ENCODE measurements around the gene CRYBA4. TPM values are rescaled to one million over a fixed set of nuclear protein-coding genes. Genes with fewer than 3 reads are reported as not detected.
A peak's percentile ranks its signal among the peaks of the same experiment; 100 is the strongest.
"Not testable (repeated sequence)": the region's sequence is repeated elsewhere in the genome, so short reads cannot be mapped to it uniquely, and the experiment has no call there.

The CRYBA4 gene
- total RNA-seq, 1 donor from 2014 or later: not detected

DNA sequence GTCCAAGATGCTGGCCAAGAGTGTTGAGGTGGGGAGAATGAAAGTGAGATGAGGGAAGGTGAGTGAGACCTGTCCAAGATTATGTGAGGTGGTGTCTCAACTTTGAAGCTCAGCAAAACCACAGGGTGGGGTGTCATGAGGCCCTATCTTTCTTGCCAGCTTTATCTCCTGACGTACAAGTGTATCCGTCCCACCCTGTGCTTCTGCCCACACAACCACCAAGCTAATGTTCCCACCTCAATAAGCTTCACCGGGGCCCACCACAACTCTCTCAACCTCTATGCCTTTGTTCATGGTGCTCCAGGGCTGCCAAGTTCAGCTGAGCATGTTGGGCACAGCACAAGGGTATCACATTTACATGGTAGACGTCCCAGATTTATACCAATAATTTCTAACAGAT is 24.7 kb upstream of the CRYBA4 start:
- DNase-seq: no peak

DNA sequence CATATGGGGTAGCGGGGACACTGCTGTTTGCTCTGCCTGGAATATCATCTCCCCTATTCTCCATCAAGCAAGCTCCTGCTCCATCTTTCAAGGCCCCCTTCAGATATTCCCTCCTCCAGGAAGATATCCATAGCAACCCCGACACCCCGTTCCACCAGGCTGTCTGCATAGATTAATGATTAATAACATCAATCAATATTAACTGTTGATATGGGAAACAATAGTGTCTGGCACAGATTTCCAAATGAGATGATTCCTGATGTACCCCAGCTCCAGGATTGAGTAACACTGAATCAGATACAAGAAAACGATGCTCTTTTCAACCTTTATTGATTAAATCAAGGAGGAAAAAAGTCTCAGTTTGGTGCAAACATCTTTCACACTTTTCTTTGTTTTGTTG is 24.3 kb upstream of the CRYBA4 start:
- no peak for DNase-seq

DNA sequence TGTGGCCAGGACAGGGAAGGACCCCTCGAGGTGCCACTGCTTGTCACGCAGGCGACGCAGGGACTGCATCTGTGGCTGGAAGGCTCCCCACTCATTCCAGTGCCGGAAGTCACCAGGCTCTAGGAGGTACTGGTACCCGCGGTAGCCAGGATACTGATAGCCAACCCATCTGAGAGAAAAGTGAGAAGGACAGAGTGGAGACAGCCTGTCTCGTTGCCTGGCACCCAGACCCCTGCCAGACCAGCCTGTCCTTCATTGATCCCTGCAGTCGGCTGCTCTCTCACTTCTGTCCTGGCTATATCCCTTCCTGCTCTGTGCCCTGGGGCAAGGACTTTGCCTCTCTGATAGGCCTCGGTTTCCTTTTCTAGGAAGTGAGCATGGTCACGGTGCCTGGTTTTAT is 22.3 kb upstream of the CRYBA4 start:
- no peak for DNase-seq

DNA sequence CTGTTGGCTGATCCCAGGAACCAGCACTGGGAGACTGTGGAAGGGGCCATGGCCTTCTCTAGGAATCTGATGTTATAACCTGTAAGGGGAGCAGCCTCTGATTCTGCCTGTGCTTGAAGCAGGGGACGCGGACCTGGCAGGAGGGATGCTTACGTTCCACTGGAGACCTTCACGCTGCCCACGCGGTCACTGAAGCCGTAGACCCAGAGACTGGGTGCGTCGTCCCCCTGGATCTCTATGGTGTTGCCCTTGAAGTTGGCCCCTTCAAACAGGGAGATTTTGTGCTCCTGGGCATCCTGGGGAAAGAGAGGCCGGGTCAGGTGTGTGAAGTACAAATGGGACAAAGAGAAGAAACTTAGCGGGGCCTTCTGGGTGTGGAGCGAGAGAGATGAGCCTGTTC is 20.0 kb upstream of the CRYBA4 start:
- DNase-seq: no peak

DNA sequence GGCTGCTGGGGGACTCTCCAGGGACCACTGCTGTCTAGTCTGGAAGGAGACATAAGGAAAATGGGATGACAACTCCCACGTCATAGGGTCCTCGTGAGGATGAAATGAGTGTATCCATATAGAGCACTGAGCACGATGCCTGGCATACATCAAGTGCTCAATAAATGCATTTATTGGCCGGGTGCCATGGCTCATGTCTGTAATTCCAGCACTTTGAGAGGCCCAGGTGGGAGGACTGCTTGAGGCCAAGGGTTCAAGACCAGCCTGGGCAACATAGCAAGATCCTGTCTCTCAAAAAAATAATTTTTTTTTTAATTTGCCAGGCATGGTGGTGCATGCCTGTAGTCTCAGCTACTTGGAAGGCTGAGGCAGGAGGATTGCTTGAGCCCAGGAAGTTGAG is 19.6 kb upstream of the CRYBA4 start:
- no peak for DNase-seq

DNA sequence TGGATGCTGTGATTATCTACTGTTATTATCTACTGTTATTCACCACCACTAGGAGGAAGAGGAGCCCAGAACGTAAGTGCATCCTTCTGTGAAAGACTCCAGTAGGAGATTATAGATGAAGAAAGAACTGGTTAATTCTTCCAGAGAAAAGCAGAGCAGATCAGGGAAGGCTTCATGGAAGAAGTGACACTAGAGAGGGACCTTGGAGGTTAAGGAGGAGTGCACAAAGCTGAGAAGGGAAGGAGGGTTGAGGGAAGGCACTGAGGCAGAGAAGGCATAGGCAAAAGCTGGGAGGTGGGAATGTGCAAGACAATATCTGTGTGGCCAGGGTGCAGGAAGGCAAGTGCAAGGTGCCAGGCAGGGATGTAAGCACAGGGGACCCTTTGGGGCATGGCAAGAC is 17.4 kb upstream of the CRYBA4 start:
- DNase-seq: no peak

DNA sequence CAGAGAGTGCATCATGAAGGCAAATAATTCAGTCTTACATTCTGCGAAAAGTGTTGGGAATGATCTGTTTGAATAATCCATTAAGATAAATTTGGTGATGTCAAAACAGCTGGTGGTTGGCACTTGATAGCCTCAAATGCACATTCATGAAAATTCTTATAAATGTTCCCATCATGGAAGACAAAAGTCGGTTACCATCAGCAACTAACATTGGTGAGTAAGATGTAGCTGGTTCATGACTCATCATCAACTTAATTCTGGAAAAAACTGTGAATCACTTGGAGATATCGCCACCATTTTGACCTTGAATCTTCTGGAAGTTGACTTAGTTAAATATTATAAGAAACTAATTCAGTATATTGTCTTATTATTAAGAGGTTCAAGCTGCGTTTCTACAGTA is 15.2 kb upstream of the CRYBA4 start:
- no peak for DNase-seq

DNA sequence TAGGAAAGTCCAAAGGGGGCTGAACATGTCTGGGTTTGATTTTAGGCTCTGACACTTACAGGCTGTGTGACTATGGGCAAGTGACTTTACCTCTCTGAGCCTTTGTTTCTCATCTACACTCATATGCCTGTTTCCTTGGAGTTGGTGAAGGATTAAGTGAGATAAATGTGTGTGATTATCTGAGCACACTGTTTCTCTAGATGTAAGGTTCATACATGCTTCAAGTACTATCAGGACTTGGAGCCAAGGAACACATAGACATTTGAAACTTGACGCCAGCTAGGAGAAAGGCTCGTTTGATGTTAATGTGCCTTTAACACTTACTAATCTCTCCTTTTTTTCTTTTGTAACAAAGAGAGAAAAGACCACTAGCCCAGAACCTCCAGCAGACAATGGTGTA is 13.6 kb upstream of the CRYBA4 start:
- no peak for DNase-seq

DNA sequence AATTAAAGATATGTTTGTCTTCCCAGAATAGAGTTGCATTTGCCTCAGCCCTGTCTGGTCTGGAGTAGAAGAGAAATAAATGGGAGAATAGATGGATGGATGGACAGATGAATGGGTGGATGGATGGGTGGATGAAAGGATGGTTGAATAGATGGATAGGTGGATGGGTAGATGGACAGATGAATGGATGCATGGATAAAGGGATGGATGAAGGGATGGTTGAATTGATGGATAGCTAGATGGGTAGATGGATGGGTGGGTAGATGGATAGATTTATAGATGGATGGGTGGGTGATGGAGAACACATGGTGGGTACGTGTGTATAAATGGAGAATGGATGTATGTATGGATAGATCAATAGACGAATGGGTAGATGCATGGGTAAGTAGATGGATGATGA is 12.5 kb upstream of the CRYBA4 start:
- no peak for DNase-seq

DNA sequence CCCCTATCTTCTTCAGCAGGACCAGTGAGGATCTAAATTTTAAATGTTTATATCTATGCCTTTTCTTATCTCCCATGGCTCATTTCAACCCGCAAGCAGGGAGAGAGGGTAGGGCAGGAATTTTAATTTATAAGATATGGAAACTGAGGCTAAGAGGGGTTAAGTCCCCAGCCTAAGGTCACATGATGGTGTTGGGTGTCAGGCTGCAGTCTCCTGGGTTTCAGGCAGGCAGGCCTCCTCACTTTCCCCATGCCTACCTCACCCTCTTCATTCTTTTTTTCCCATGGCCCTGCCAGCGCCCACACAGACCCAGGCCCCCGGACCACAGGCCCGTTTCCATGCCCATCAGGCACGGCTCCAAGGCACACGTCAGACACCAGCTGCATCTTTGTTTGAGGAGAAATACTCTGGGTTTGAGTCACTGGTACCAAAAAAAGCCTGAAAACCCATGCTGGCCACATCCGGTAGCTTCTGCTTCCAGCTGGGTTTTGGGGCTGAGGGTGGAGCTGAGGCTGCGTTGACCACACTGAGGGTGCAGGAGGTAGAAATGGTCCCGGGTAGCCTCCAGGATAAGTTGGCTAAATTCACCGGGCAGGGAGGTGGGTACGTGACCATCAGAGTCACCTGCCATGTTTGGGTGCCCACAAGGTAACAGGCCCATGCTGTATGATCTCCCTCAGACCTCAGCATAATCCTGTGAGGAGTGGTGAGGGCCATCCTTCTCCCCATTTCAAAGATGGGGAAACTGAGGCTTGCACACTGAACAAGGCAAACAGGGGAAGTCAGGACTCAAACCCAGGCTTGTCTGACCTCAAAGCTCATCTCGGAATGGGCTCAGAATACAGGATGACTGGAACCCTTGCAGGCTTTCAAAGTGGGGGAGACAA is 11.4 kb upstream of the CRYBA4 start:
- peak; percentile 48 for DNase-seq

DNA sequence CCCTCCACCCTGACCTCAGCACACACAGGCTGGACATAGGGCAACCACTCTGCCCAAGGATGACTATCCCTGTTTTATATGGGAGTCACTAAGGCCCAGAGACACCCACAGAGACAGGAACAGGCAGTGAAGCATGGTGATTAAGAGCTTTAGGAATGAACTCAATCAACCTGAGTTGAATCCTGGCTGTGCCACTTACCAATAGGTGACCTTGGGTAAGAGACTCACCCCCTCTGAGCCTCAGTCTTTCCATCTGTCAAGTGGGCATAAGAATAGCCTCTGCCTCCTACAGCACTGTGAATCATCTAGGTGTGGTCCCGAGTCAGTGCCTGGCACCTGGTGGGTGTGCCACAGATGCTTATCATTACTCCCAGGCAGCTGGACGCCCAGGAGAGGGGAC is 10.8 kb upstream of the CRYBA4 start:
- no peak for DNase-seq

DNA sequence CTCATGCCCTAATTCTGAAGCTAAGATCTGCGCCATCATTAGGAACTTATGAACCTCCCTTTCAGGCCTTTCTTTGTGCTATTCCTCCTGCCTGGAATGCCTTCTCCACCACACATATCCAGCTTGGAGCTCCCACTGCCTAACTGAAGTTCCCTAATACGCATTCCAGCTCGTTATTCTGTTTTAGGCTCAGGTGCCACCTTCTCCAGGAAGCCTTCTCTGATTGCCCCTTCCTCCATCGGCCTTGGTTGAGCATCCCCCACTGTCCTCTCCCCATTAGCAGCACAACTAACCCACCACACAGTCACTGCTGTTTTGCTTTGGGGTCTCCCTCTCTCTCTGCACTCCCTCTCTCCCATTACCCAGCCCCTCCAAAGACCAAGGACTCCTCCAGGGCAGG is 9.1 kb upstream of the CRYBA4 start:
- no peak for DNase-seq

DNA sequence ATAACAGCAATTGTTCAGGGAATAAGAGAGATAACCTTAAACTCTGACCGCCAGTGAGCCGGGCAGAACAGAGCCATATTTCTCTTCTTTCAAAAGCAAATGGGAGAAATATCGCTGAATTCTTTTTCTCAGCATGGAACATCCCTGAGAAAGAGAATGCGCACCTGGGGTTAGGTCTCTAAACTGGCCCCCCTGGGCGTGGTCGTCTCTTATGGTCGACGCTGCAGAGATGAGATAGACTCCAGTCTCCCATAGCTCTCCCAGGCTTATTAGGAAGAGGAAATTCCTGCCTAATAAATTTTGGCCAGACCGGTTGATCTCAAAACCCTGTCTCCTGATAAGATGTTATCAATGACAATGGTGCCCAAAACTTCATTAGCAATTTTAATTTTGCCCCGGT is 8.0 kb upstream of the CRYBA4 start:
- not testable (repeated sequence) for DNase-seq

DNA sequence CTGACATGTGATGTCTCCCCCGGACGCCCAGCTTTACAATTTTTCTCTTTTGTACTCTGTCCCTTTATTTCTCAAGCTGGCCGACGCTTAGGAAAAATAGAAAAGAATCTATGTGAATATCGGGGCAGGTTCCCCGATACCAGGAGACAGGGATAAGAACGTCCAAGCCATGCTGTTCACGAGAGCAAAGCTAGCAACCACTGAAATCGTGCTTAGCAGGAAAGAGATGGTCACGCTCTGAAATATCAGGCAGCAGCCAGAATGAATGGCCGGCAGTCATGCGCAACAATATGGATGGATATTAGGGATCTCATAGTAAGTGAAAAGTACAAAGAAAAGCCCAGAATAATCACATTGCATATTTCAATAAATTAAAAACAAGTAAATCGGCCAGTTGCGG is 7.4 kb upstream of the CRYBA4 start:
- no peak for DNase-seq

DNA sequence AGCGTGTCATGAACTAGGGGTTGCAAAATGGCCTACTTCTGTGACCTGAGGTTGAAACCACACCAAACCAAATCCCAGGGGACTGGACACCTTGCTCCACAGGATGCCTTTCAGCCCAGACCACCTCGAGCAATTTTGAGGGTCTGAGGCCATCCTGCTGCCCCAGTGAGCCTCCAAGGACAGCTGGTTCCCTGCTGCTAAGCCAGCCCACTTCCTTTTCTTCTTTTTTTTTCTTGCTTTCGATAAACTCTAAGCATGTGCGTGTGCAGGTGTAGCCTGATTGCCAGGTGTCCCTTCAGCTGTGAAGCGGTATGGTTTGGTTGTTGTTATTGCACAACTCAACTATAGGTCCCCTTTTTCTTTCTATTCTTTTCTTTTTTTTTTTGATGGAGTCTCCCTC is 6.6 kb upstream of the CRYBA4 start:
- no peak for DNase-seq

DNA sequence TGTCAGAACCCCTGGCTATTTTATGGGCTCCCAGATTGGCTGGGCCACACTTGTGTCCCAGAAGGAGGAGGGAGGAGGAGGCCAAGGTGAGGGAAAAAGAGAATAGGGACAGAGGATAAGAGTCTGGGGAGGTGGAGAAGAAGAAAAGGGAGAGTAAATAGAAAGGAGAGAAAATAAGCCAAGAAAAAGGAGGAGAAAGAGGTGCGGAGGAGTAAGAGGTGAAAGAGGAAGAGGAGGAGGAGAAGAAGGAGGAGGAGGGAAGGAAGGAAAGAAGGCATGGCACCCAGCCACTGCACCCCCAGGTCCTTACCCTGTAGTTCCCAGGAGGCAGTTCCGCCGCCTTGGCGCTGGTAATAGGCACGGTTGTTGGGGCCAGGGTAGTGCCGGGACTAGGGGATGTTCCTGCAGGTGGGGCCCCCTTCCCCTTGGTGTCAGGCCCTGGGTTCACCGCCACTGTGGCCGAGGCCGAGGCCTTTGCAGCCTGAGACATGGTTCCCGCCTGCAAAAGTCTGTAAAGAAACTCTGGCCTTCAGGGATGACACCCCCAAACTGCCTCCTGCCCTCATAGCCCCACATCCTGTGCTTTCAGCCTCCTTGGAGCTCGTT is 5.8 kb upstream of the CRYBA4 start:
- no peak for DNase-seq

DNA sequence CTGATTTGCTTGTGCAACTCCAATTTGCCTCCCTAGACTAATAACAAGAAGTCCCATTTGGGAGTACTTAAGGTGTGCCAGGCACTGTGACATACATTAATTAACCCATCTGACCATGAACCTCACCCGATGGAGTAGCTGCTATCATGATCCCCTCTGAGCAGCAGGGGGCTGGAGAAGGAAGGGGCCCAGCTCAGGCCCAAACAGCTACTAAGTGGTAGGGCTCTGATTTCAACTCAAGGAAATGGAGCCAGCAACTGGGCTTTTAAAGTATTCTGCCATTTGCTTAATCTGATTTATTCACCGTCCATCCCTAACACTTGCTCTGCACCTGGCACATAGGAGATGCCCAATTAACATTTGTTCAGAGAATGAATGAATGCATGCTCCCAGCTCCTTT is 5.1 kb upstream of the CRYBA4 start:
- no peak for DNase-seq

DNA sequence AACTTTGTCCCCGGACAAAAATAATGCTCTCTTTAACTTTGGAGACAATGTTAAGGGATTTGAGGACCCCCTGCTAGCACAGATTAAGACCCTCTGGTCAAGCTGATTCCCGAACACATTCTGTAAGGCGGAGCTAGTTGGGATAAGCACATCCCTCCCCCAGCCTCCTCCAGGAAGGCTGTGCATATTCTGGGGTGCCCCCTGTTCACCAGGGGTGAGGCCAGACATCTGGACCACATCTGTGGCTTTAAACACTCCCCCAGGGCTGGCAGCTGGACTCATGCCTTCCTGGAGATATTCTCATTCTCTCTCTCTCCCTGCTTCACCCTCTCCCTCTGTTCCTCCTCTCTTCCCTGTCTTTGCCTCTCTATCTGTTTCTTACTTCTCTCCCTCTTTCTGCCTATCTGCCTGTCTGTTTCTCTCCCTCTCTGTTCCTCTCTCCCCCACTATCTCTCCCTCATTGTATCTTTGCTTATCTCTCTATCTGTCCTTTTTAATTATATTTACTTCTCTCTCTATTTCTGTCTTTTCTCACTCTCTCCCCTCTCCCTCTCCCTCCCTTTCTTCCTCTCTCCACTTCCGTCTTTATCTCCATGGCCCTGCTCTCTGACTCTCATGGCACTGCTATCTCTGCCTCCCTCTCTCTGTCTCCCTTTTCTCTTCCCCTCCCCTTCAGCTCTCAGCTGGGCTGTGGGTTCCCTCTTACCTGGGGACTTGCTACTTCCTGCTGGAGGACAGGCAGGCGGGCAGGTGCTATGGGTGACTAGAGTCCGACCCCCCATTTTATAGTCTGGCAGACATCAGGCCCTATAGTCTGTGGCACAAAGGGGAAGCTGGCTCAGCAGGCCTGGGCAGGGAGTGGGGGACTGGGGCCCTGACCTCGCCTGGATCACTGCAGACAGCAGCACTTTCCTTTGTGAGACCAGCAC is 4.2 kb upstream of the CRYBA4 start, which contains the start of gene CRYBB1:
CRYBB1 (minus strand) TSS at position 757 of the 929 bp plus-strand sequence. CDS start 1,708 bp downstream, outside the sequence.
- DNase-seq: no peak

DNA sequence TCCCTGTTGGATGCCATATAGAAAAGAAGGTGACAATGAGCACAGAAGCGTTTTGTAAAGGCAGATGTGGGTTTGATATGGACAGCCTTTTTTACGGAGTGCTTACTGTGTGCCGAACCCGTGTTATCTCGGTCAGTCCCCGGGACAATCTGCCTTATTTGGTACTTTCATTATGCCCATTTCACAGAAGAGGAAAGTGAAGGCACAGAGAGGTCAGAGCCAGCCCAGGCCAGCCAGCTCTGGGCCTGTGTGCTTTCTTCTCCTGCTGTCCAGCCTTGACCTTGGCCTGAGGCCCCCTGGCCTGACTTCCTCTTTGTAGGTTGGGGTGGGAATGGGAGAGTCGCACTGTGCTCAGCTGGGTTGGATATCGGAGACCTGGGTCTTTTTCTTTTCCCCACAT is 3.3 kb upstream of the CRYBA4 start:
- DNase-seq: no peak

DNA sequence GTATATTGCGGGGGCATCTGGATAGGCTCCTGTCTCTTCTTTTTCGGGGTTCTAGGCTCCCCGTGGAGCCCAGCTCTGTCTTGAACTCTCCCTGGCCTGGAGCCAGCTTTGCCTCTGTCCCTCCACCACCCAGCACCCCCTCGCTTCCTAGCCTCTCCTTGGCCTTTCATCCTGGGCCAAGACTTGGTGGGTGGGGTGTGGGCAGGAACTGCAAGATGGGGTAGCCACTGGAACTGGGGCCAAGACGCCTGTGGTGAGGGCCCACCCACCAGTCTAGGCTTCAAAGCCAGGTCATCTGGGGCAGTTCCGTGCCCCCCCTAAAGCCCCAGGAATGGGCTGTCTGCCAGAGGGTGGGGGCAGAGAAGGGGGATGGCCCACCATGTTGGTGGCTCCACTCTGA is 2.3 kb upstream of the CRYBA4 start:
- DNase-seq: no peak

DNA sequence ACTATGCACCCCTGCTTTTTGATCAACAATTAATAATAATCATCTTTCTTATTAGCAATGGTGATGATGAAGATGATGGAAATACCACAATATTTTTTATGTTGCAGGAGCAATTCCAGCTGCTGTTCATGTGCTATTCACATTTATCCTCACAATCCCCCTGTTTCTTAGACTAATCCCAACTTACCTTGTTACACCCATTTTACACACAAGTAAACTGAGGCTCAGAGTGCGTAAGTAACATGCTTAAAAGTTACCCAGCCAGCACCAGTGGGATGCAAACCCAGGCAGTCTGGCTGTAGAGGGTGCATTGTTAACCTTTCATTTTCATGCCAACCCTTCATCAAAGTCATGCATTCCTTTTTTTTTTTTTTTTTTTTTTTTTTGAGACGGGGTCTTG is 1.6 kb upstream of the CRYBA4 start:
- no peak for DNase-seq

DNA sequence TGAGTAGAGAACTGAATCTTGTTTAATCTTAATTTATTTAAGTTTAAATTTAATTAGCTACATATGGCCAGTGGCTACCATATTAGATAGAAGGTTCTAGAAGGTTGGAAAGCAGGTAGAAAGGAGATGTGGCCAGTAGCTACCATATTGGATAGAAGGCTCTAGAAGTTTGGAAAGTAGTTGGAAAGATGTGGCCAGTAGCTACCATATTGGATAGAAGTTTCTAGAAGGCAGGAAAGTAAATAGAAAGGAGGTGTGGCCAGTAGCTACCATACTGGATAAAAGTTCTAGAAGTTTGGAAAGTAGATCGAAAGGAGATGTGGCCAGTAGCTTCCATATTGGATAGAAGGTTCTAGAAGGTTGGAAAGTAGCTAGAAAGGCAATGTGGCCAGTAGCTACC is 2.2 kb downstream of the CRYBA4 start:
- DNase-seq: no peak

DNA sequence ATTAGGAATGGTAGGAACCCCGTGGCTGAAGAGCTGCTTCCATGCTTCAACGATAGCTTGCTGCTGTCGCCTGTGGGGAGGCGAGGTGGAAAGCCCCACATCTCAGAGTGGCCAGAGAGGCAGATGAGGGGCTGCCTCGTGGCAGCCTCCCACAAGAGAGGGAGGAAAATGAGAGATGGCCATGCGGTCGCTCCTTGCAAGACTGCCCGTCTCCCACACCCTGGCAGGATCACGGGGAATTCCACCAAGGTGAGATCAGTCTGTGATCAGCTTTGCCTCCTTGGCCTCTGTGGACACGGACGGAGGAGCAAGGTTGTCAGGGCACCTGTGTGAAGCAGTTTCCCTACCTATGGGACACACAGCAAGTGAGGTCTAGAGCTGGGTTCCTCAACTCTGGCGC is 3.0 kb downstream of the CRYBA4 start:
- no peak for DNase-seq

Data from occipital lobe (tissue), 2 donors.